GM12873 (cell line): ENCODE results near the gene LONRF3.

Source experiments
- CTCF ChIP-seq: IDR thresholded peaks from 2 replicates; pipeline ENCODE4 v1.5.1; 2012; ENCODE audit warnings: low read depth, mild to moderate bottlenecking, moderate library complexity, low read length, control low read depth; ENCODE audit not compliant: insufficient read depth; ENCODE audit errors: missing control alignments

LONRF3 gene

GRCh38 chrX:118961866-118962560, 12.4 kb upstream of the LONRF3 start:
- TF ChIP-seq CTCF, result no peak

GRCh38 chrX:118963159-118963558, 11.3 kb upstream of the LONRF3 start:
- no peak for TF ChIP-seq CTCF

GRCh38 chrX:118964252-118964651, 10.2 kb upstream of the LONRF3 start:
- TF ChIP-seq CTCF, result no peak

- no peak for TF ChIP-seq CTCF
These were observed 9.0 kb upstream of the LONRF3 start for GRCh38 chrX:118965395-118965794.

GRCh38 chrX:118968031-118968430, 6.4 kb upstream of the LONRF3 start:
- TF ChIP-seq CTCF, result no peak

GRCh38 chrX:118971552-118971951, 2.9 kb upstream of the LONRF3 start:
- no peak for TF ChIP-seq CTCF

- TF ChIP-seq CTCF, result no peak
These were observed 880 bp upstream of the LONRF3 start for GRCh38 chrX:118973389-118974087.
